ENCODE results near the gene PCNX2.

PCNX2 gene

DNA sequence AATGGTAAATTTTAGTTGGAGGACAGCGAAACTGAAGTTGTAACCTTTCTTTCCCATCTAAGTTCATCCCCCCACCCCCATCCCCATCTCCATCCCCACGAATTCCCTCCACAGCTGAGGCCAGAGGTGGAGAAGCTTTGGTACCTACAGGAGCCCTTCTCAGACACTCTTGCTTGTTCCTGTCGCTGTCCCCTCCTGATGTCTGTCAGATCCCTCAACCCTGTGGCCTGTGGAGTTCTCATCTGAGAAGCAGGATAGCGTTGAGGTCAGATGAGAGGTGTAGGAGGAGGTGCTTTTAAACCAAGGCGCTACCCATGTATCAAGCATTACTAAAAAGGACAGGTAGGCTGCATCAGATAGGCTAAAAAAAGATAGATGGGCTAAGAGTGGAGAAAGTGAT is 344.3 kb downstream of the PCNX2 start:
- peak; percentile 14 for DNase-seq

DNA sequence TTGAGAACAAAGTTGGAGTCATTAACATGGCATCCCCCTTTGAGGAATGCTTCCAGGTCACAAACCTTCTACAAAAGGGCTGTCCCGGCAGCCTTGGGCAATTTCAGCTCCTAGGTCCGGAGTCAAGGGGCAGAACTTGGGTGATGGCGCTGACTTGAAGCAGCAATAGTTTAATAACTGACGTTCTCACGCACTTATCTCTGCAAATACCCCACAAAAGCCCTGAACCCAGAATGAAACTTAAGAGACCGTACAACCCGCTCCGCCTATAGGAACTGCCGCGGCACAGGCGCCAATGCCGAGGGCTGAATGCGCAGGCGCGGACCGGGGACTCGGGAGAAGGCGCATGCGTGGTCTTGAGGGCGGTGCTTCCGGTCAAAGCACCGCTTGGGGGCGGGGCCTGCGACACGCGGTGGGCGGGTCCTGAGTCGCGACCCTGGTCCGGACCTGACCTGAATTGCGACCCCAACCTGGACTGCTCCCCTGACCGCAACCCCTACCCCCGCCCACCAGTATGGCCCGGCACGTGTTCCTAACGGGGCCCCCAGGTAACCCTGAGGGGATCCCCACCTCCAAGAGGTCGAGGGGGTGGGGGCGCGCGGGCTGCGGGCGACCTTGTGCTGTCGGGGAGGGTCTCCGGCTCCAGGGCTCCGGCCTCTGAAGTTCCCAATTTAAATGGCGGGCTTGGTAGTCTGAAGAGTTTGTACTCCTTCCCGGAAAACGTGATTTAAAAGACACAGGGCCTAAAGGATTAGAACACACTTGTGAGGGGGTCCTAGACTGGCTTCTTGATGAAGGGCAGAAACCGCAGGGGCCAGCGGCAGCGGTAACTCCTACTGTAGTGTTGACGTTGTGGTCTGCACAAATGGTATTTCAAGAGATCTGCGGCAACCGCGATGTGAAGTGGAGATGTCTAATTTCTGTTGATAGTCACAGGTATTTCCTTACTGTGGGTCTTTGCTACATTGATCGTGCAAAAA is 345.0 kb downstream of the PCNX2 start, which contains the start of gene NTPCR:
Gene NTPCR, plus strand, starts transcription at position 415 of the 980 bp plus-strand sequence. Its CDS starts 100 bp downstream, at position 515.
- DNase-seq = peak; percentile 93

DNA sequence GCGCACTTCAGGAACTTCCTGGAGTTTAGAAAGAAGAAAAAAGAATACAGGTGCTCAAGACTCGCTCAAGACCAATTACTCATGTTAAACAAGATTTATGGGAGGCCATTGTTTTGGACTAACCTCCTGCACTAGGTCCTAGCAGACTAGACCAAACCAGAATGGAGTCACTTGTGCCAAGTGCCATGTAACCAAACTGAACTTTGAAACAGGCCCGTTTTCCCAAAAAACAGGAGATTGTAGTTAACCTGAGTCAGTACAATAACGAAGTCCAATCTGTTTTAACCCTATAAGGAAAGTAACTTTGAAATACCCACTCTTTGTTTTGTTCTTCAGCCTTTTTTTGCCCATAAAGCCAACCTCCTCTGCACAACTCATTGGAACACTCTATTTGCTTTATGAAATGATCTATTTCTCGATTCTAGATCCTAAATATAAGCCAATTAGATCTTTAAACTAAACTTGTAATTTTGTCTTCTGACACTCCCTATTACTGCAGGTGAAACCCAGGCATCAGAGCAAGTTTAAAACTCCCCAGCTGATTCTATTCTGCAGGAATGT is 345.8 kb downstream of the PCNX2 start:
- DNase-seq = no peak

DNA sequence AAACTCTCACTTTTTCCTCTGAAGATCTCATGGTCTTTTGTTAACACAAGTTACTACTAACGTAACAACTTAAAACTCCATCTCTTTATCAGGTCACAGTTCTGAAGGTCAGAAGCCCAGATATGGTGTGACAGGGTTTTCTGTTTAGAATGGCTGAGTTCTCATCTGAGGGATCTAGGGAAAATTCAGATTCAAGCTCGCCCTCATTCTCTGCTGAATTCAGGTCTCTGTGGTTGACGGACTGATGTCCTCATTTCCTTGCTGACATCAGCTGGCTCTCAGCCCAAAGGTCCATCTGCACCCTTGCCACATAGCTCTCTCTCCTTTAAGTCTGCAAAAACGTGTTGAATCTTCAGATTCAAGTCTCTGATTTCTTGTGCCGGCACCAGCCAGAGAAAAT is 351.2 kb downstream of the PCNX2 start:
- DNase-seq = no peak

DNA sequence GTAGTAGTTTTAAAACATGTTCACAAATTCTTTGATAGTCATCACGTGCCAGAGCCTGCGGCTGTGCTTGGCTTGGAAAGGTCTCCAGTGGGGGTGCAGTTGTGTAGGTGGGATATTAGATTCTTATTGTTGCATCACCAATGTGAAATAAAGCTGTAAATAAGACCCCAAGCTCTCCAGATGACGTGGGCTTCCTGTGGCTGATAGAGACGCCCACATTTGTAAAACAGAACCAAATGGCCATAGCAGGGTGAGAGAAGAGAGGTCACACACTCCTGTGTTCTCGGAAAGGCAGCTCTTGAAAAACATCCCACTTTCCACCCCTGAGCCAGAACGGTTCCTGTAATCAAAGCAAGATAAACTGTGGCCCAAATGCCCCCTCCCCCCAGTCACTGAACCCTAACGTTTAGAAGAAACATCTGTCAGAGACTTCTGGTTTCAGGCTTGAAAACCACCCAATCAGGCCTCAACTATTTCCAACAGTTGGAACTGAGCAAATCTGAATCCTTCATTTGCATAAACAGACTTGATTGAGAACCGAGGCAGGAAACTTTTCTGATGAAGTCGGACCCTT is 351.8 kb downstream of the PCNX2 start:
- no peak for DNase-seq

DNA sequence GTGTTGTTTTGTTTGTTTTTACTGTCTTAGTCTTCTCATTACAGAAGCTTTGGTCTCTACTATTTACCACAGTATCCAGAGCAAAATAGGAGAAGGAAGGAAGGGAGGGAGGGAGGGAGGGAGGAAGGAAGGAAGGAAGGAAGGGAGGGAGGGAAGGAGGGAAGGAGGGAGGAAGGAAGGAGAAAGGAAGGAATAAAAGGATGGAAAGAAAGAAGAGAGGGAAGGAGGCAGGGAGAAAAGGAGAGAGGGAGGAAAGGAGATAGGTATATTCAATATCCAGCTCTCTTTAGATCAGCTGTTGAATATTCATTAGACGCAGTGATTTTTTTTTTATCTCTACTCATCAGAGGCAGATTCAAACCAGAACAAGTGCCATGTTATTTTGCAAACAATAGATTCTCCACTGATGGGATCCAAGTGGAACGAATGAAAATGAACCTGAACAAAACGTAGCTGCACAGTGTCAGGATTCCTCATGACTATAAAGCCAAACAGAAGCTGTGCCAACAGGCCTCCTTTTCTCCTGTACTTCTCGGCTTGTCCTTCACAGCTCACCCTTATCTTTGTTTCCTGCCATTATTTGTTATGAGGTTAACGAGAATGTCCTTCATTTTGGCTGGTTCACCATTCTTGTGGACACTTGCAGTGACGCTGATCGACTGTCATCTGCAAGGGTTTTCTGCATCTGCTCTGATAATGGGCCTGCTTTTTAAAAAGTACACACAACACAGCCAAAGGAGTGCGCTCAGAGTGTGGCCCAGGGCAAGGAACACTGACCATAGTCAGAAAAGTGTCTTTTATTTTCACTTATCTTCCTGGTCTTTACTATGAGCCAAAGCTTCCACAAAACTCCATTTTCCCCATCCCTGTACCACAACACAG is 352.9 kb downstream of the PCNX2 start:
- DNase-seq = no peak

DNA sequence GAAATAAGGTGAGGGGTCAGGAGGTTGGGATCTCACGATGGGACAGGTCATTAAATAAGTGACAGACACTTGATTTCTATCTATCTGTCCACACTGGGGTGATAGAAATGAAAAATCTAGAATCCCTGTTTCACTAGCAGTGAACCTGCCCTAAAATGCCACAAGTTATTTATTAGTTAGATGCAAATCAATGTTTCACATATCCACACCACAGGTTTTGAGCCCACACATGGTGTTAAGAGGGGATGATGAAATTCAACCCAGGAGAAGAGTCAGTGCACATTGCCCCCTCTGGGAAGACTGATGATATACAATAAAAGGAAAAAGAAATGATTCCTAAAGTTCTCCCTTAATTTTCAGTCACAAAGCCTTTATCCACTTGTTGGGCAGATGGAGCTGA is 355.3 kb downstream of the PCNX2 start:
- DNase-seq = no peak

DNA sequence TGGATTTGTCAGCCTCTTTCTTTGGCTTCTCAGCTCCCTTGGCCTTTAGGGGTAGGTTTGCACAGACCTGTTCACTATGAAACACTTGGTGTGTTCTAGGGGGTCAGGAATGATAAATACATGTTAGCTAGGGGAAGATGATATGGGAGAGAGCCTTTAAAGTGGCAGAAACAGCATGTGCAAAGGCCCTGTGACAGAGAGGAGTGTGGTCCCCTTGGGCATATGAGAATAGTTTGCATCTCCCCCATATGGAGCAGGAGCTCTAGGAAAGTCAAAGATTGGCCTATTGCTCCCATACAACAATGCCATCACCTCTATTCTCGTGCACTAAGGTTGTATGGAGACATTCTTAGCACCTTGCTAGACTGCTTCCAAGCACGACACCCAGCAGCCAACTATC is 355.8 kb downstream of the PCNX2 start:
- DNase-seq = no peak

DNA sequence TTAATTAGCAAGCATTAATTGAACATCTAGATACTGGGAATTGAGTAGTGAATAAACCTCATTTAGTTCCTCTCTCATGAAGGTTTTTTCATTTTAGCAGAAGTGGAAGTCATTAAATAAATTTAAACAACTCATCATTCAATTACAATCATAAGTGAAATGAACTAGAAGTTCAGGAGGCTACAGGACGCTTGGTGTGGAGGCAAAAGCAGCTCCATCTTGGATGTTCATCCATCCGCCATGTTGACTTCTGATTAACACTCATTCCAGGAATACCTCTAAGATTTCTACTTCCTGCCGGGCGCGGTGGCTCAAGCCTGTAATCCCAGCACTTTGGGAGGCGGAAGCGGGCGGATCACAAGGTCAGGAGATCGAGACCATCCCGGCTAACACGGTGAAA is 356.6 kb downstream of the PCNX2 start:
- no peak for DNase-seq

DNA sequence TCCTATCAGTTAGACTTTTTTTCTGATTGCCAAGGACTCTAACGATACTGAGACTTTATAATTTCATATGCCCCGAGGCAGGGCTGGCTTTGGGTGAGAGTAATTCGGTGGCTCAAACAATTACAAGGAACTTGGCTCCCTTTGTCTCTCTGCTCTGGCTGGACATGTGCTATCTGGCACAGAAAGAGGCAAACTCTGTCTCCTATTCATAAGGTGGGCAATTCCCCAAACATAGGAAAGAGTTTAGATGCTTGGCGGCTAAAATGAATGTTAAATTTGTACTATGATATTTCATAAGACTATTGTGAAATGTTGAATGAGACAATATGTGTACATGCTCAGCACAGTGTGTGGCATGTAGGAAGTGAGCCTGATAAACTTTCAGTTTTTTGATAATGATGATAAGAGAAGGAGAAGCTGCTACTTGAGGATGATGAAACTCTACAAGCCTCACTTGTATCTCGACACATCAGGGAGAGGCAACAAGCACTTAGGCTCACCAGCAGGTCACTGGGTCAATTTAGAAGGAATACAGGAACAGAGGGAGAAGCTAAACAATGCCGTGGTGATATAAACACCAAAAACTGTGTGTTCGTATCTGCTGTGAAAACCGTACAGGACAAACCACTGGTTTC is 357.7 kb downstream of the PCNX2 start:
- no peak for DNase-seq

DNA sequence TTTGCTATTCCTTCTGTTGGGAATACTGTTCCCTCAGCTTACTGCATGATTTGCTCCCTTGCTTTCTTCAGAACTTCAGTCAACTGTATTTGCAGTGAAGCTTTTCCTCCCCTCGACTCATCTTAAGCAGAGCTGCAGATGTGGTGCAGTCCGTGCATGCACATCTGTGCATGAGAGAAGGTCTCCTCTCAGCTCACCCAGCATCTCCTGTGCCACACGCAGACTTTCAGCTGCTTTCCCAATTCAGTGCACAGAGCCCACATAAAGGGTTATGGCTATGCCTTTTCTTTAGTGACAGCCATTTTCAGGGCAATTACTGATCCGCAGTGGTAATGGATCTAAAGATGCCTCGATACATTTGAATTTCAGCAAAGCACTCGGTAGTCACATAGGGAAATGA is 358.6 kb downstream of the PCNX2 start:
- DNase-seq = no peak
